ENCODE results near the gene RAB18.

DNA sequence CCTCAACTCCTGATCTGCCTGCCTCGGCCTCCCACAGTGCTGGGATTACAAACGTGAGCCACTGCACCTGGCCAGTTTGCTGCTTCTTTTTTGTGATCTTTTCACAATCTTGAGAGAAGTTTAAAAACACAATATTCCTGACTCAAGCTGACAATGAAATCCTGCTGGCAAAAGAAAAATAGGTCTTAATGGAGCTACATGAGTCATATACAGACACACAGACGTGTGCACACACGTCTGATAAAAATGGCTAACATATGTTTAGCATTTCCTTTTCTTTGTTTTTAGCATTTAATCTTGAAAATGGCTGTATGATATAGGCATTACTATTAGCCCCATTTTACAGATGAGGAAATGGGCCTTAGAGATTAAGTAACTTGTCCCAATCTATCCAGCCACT lies 29.4 kb upstream of the RAB18 start:
- TF ChIP-seq CTCF (optimal IDR thresholded peaks at IDR 0.05 in 1 of 3, IDR thresholded peaks at IDR 0.05 in 1 of 3, conservative IDR thresholded peaks at IDR 0.05 in 1 of 3; ENCODE audit: extremely low read depth in 1 of 3, insufficient read depth in 2 of 3, low read length in 3 of 3) (no peak), EZH2 (IDR thresholded peaks at IDR 0.05; ENCODE audit: low read length) (no peak)

Data from keratinocyte (primary cell).